Liver (tissue), 9 donors: Measurements from ENCODE around the gene FGF5. TPM values are rescaled to one million over a fixed set of nuclear protein-coding genes. Genes with fewer than 3 reads are reported as not detected.

Experiments
- DNase-seq: peaks from one replicate; pipeline ENCODE4 v3.0.0-alpha.2; 2017; ENCODE audit warnings: low spot score
- H3K27ac ChIP-seq, 2 donors: one replicate each; pipeline ENCODE4 v1.7.0; 2013; ENCODE audit warnings: inconsistent platforms in 2 of 2, low read length in 2 of 2, control low read depth in 1 of 2, low read depth in 1 of 2, mild to moderate bottlenecking in 1 of 2
- H3K27me3 ChIP-seq, 4 donors: one replicate each; pipeline versions ENCODE4 v1.6.1 to v1.7.0; 2013; ENCODE audit warnings: low read length in 3 of 4, inconsistent platforms in 1 of 4, mild to moderate bottlenecking in 1 of 4, moderate library complexity in 1 of 4; ENCODE audit not compliant: control insufficient read depth in 4 of 4, insufficient read depth in 4 of 4
- H3K36me3 ChIP-seq, 4 donors: one replicate each; pipeline versions ENCODE4 v1.6.1 to v1.7.0; 2013; ENCODE audit warnings: low read length in 3 of 4, mild to moderate bottlenecking in 3 of 4, low read depth in 1 of 4, moderate library complexity in 1 of 4; ENCODE audit not compliant: control insufficient read depth in 4 of 4, insufficient read depth in 3 of 4
- H3K4me1 ChIP-seq, 4 donors: one replicate each; pipeline versions ENCODE4 v1.6.1 to v1.7.0; 2013; ENCODE audit warnings: low read length in 3 of 4, mild to moderate bottlenecking in 3 of 4, moderate library complexity in 1 of 4; ENCODE audit not compliant: control insufficient read depth in 4 of 4, insufficient read depth in 4 of 4
- H3K4me3 ChIP-seq, 3 donors: one replicate each; pipeline versions ENCODE4 v1.6.1 to v1.7.0; 2013; ENCODE audit warnings: low read length in 3 of 3, control low read depth in 1 of 3, low read depth in 1 of 3, mild to moderate bottlenecking in 1 of 3
- H3K9ac ChIP-seq, 2 donors: one replicate each; pipeline ENCODE4 v1.7.0; 2013; ENCODE audit warnings: low read length in 2 of 2, mild to moderate bottlenecking in 2 of 2, moderate library complexity in 2 of 2, control low read depth in 1 of 2, low read depth in 1 of 2
- H3K9me3 ChIP-seq, 4 donors: one replicate each; pipeline versions ENCODE4 v1.6.1 to v1.7.0; 2013; ENCODE audit warnings: low read length in 3 of 4; ENCODE audit not compliant: control insufficient read depth in 4 of 4
- EGR1 ChIP-seq, 2 donors: IDR thresholded peaks; 2 replicates each; pipeline ENCODE4 v1.6.1; 2016 to 2018; ENCODE audit warnings: antibody characterized with exemption in 2 of 2, low read depth in 2 of 2
- FOXA1 ChIP-seq: IDR thresholded peaks from 2 replicates; pipeline ENCODE4 v1.6.1; 2016; ENCODE audit warnings: antibody characterized with exemption
- FOXA2 ChIP-seq: IDR thresholded peaks from 2 replicates; pipeline ENCODE4 v1.6.1; 2016; ENCODE audit warnings: antibody characterized with exemption
- GABPA ChIP-seq, 2 donors: IDR thresholded peaks in 1 of 2; conservative IDR thresholded peaks in 1 of 2; 2 replicates each; pipeline ENCODE4 v1.6.1; 2016; ENCODE audit warnings: antibody characterized with exemption in 2 of 2, mild to moderate bottlenecking in 1 of 2, moderate library complexity in 1 of 2
- HNF4G ChIP-seq: IDR thresholded peaks from 2 replicates; pipeline ENCODE4 v1.6.1; 2016; ENCODE audit warnings: antibody characterized with exemption
- JUND ChIP-seq, 2 donors: IDR thresholded peaks; 2 replicates each; pipeline ENCODE4 v1.6.1; 2016; ENCODE audit warnings: antibody characterized with exemption in 2 of 2
- NR2F2 ChIP-seq: IDR thresholded peaks from 2 replicates; pipeline ENCODE4 v1.6.1; 2016; ENCODE audit warnings: antibody characterized with exemption
- REST ChIP-seq: IDR thresholded peaks from 2 replicates; pipeline ENCODE4 v1.6.1; 2016; ENCODE audit warnings: antibody characterized with exemption, mild to moderate bottlenecking
- RXRA ChIP-seq, 2 donors: IDR thresholded peaks; 2 replicates each; pipeline ENCODE4 v1.6.1; 2017 to 2018; ENCODE audit warnings: antibody characterized with exemption in 2 of 2, mild to moderate bottlenecking in 1 of 2
- SP1 ChIP-seq: IDR thresholded peaks from 2 replicates; pipeline ENCODE4 v1.6.1; 2018; ENCODE audit warnings: antibody characterized with exemption, mild to moderate bottlenecking
- TAF1 ChIP-seq: conservative IDR thresholded peaks from 2 replicates; pipeline ENCODE4 v1.6.1; 2016; ENCODE audit warnings: antibody characterized with exemption, mild to moderate bottlenecking
- WGBS: extraction: QIAGEN DNeasy Blood & Tissue Kit; methylation state at CpG from one replicate; pipeline ENCODE4 v1.1.7; 2013; 5-methylcytosine and 5-hydroxymethylcytosine counted together
- polyA plus RNA-seq, 2 donors: library from polyadenylated mRNA; stranded (reverse) in 1 of 2; unstranded in 1 of 2; fragments of 200-250 nt in 1 of 2; fragments of >200 nt in 1 of 2; fragmentation: Nextera tagmentation in 1 of 2; extraction: Ambion mirVana in 1 of 2; gene quantifications; one replicate each; pipeline versions ENCODE4 v1.2.1 to v1.2.3, GENCODE V29; 2013 to 2015
- total RNA-seq, 2 donors: library from RNA; depleted of rRNA; stranded (reverse); fragments of >200 nt; gene quantifications; one replicate each; pipeline ENCODE4 v1.2.3, GENCODE V29; 2014
- TF ChIP-seq, protein P1 (sequence below): IDR thresholded peaks from 2 replicates; pipeline ENCODE4 v1.6.1; 2016; ENCODE audit warnings: antibody characterized with exemption
- TF ChIP-seq, protein P2 (sequence below): fragments of 150-350 bp; IDR thresholded peaks from 2 replicates; pipeline ENCODE4 v1.5.1; 2017; ENCODE audit warnings: improper control_type of control experiment, low read depth, low read length; ENCODE audit not compliant: missing input control
- donor health status: healthy.
- donor health status: healthy.
- donor health status: healthy.
- donor health status: healthy.
- donor health status: healthy.

FGF5 gene
- total and polyA plus RNA-seq, 4 donors = 0.03 TPM; not detected in 3

GRCh38 chr4:80261989-80262600 is 4.4 kb upstream of the FGF5 start:
- H3K27ac ChIP-seq = no peak overlapping the region
- no peaks in the 10 kb centered on the region for H3K9me3 ChIP-seq
- TF ChIP-seq EGR1 (IDR thresholded peaks at IDR 0.05; ENCODE audit: low read depth in 2 of 2) = no peak
- no peak for TF ChIP-seq HNF4G
- TF ChIP-seq, protein P1, sequence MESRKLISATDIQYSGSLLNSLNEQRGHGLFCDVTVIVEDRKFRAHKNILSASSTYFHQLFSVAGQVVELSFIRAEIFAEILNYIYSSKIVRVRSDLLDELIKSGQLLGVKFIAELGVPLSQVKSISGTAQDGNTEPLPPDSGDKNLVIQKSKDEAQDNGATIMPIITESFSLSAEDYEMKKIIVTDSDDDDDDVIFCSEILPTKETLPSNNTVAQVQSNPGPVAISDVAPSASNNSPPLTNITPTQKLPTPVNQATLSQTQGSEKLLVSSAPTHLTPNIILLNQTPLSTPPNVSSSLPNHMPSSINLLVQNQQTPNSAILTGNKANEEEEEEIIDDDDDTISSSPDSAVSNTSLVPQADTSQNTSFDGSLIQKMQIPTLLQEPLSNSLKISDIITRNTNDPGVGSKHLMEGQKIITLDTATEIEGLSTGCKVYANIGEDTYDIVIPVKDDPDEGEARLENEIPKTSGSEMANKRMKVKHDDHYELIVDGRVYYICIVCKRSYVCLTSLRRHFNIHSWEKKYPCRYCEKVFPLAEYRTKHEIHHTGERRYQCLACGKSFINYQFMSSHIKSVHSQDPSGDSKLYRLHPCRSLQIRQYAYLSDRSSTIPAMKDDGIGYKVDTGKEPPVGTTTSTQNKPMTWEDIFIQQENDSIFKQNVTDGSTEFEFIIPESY = no peak
- TF ChIP-seq JUND (IDR thresholded peaks at IDR 0.05) = no peak
- no peak for TF ChIP-seq FOXA2
- TF ChIP-seq GABPA (IDR thresholded peaks at IDR 0.05 in 1 of 2, conservative IDR thresholded peaks at IDR 0.05 in 1 of 2) = no peak
- no peak for TF ChIP-seq REST
- TF ChIP-seq, protein P2, sequence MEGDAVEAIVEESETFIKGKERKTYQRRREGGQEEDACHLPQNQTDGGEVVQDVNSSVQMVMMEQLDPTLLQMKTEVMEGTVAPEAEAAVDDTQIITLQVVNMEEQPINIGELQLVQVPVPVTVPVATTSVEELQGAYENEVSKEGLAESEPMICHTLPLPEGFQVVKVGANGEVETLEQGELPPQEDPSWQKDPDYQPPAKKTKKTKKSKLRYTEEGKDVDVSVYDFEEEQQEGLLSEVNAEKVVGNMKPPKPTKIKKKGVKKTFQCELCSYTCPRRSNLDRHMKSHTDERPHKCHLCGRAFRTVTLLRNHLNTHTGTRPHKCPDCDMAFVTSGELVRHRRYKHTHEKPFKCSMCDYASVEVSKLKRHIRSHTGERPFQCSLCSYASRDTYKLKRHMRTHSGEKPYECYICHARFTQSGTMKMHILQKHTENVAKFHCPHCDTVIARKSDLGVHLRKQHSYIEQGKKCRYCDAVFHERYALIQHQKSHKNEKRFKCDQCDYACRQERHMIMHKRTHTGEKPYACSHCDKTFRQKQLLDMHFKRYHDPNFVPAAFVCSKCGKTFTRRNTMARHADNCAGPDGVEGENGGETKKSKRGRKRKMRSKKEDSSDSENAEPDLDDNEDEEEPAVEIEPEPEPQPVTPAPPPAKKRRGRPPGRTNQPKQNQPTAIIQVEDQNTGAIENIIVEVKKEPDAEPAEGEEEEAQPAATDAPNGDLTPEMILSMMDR = no peak
- no peak for TF ChIP-seq SP1
- TF ChIP-seq FOXA1 = no peak
- no peak for TF ChIP-seq RXRA (IDR thresholded peaks at IDR 0.05)
- no peak for TF ChIP-seq NR2F2
- DNase-seq = no peak
- H3K27me3 ChIP-seq = peaks cover 0 to 13% (median 8%) of the 10 kb centered on the region in 4 donors
- no peaks in the 10 kb centered on the region for H3K36me3 ChIP-seq
- peaks cover 0 to 17% (median 13%) of the 10 kb centered on the region in 4 donors for H3K4me1 ChIP-seq
- H3K9ac ChIP-seq = no peak overlapping the region
- WGBS = 87% methylated on average over 3 of the region's 3 CpGs
- H3K4me3 ChIP-seq = no peak overlapping the region

DNA sequence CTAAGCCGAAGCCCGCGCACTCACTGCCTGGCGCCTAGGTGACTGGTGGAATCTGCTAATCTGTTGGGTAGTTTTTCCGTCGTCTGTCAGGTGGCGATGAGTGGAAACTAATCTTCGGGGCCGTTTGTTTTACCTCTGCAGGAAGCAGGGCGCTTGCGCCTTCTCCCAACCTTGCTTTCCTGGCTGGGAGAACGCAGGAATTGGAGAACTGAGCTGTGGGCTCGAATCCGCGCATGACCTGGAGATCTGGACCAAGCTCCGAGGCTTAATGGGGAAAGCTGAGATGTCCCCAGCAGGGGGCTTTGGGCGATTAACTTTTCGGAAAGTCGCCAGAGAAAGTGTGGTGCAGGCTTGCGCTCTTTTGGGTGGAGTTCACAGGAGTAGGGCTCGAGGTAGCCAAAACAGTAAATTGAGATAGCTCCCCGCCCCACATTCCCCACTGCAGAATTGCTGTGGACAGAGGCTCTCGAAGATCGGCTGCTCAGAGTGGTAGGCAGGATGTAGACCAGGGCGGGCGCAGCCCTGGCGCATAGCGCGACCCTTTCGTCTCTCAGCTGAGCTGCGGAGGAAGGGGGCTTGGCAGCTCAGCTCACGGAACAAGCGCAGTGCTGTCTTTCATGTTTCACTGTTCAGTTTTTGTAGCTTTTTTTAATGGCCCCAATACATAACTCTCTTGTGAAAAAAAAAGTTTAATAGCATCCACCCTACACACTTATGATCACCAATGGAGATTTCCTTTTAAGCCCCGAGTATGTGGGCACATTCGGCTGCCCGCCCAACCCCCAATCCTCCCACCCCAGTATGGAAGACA is 2.7 kb upstream of the FGF5 start:
- 18% methylated on average over 36 of the region's 36 CpGs for WGBS
- H3K36me3 ChIP-seq = no peaks in the 10 kb centered on the region
- no peak for DNase-seq
- TF ChIP-seq FOXA2 = no peak
- TF ChIP-seq TAF1 = no peak
- no peak for TF ChIP-seq EGR1 (IDR thresholded peaks at IDR 0.05; ENCODE audit: low read depth in 2 of 2)
- peaks cover 0 to 19% (median 8%) of the 10 kb centered on the region in 4 donors for H3K27me3 ChIP-seq
- H3K27ac ChIP-seq = no peak overlapping the region
- no peaks in the 10 kb centered on the region for H3K9me3 ChIP-seq
- H3K4me3 ChIP-seq = no peak overlapping the region
- peaks cover 0 to 17% (median 13%) of the 10 kb centered on the region in 4 donors for H3K4me1 ChIP-seq
- no peak overlapping the region for H3K9ac ChIP-seq
